GM15510 (cell line): Measurements from ENCODE around the gene XPC.

ENCODE experiments used
- POLR2A ChIP-seq: IDR thresholded peaks from 3 replicates; pipeline ENCODE4 v1.6.1; 2011; ENCODE audit warnings: borderline replicate concordance; ENCODE audit not compliant: insufficient read length; ENCODE audit errors: extremely low read depth

The XPC gene

GRCh38 chr3:14146381-14147065 is 31.9 kb downstream of the XPC start:
- no peak for TF ChIP-seq POLR2A

- TF ChIP-seq POLR2A, result no peak
These were observed 32.6 kb downstream of the XPC start for GRCh38 chr3:14145670-14146380.

- TF ChIP-seq POLR2A, result no peak
These were observed 33.2 kb downstream of the XPC start for GRCh38 chr3:14145236-14145635.

GRCh38 chr3:14144423-14145075 is 33.9 kb downstream of the XPC start:
- no peak for TF ChIP-seq POLR2A

GRCh38 chr3:14143271-14144225 is 34.9 kb downstream of the XPC start:
- TF ChIP-seq POLR2A, result no peak

GRCh38 chr3:14142567-14143270 is 35.7 kb downstream of the XPC start:
- no peak for TF ChIP-seq POLR2A

- TF ChIP-seq POLR2A, result no peak
These were observed 36.6 kb downstream of the XPC start for GRCh38 chr3:14141602-14142341.

GRCh38 chr3:14141144-14141543 is 37.3 kb downstream of the XPC start:
- no peak for TF ChIP-seq POLR2A

- no peak for TF ChIP-seq POLR2A
These were observed 37.7 kb downstream of the XPC start for GRCh38 chr3:14140668-14141067.

GRCh38 chr3:14139771-14140170 is 38.6 kb downstream of the XPC start:
- TF ChIP-seq POLR2A, result no peak

GRCh38 chr3:14138878-14139655 is 39.3 kb downstream of the XPC start:
- TF ChIP-seq POLR2A, result no peak

- no peak for TF ChIP-seq POLR2A
These were observed 40.1 kb downstream of the XPC start for GRCh38 chr3:14138109-14138877.

- TF ChIP-seq POLR2A, result no peak
These were observed 41.0 kb downstream of the XPC start for GRCh38 chr3:14137445-14137844.

GRCh38 chr3:14137004-14137403 is 41.4 kb downstream of the XPC start:
- no peak for TF ChIP-seq POLR2A
